Fibroblast of lung (primary cell): ENCODE data around the gene C1orf198. TPM values are rescaled to one million over a fixed set of nuclear protein-coding genes. Genes with fewer than 3 reads are reported as not detected.

Experiments used
- DNase-seq, 2 donors: peaks; one replicate each; pipeline versions ENCODE4 v3.0.0 to v3.0.0-alpha.2; 2010; ENCODE audit warnings: low read depth in 2 of 2
- H2AFZ ChIP-seq: 2 replicates; pipeline ENCODE4 v1.5.1; 2012; ENCODE audit warnings: low read length, control low read depth, inconsistent platforms
- H3K27ac ChIP-seq: 2 replicates; pipeline ENCODE4 v1.5.1; 2011; ENCODE audit warnings: low read length, control low read depth; ENCODE audit not compliant: insufficient read depth
- H3K27me3 ChIP-seq: 2 replicates; pipeline ENCODE4 v1.5.1; 2011; ENCODE audit warnings: mild to moderate bottlenecking, low read length; ENCODE audit not compliant: control insufficient read depth, insufficient read depth
- H3K36me3 ChIP-seq: 2 replicates; pipeline ENCODE4 v1.5.1; 2011; ENCODE audit warnings: low read length; ENCODE audit not compliant: control insufficient read depth, insufficient read depth
- H3K4me1 ChIP-seq: 2 replicates; pipeline ENCODE4 v1.5.1; 2011; ENCODE audit warnings: low read length; ENCODE audit not compliant: control insufficient read depth, insufficient read depth; ENCODE audit errors: extremely low read depth
- H3K4me2 ChIP-seq: 2 replicates; pipeline ENCODE4 v1.5.1; 2011; ENCODE audit warnings: low read length, control low read depth; ENCODE audit not compliant: insufficient read depth; ENCODE audit errors: extremely low read depth
- H3K4me3 ChIP-seq, 4 experiments: fragments of 200-600 bp in 1 of 4; sonication (generic) in 1 of 4; replicated peaks in 1 of 4; 2 replicates each; pipeline ENCODE4 v1.5.1; 2011 to 2016; ENCODE audit warnings: low read length in 4 of 4, low read depth in 3 of 4, mild to moderate bottlenecking in 3 of 4, control low read depth in 2 of 4, inconsistent platforms in 1 of 4, mixed read lengths in 1 of 4; ENCODE audit not compliant: insufficient read depth in 1 of 4; ENCODE audit errors: control extremely low read depth in 1 of 4
- H3K79me2 ChIP-seq: 2 replicates; pipeline ENCODE4 v1.5.1; 2012; ENCODE audit warnings: mild to moderate bottlenecking, low read length, inconsistent platforms; ENCODE audit not compliant: control insufficient read depth, insufficient read depth
- H3K9ac ChIP-seq: 2 replicates; pipeline ENCODE4 v1.5.1; 2011; ENCODE audit warnings: mild to moderate bottlenecking, low read length, control low read depth; ENCODE audit not compliant: insufficient read depth
- H3K9me3 ChIP-seq: 2 replicates; pipeline ENCODE4 v1.5.1; 2012; ENCODE audit warnings: low read depth, low read length; ENCODE audit not compliant: control insufficient read depth, insufficient read depth
- H4K20me1 ChIP-seq: 2 replicates; pipeline ENCODE4 v1.5.1; 2011; ENCODE audit warnings: low read length; ENCODE audit not compliant: control insufficient read depth, insufficient read depth; ENCODE audit errors: extremely low read depth
- CTCF ChIP-seq, 2 donors: IDR thresholded peaks in 1 of 2; conservative IDR thresholded peaks in 1 of 2; 1 replicate in 1 of 2; 2 replicates in 1 of 2; pipeline ENCODE4 v1.5.1; 2011 to 2012; ENCODE audit warnings: low read length in 2 of 2, control low read depth in 1 of 2, inconsistent platforms in 1 of 2, low read depth in 1 of 2, mild to moderate bottlenecking in 1 of 2
- EZH2 ChIP-seq: IDR thresholded peaks from 2 replicates; pipeline ENCODE4 v1.5.1; 2012; ENCODE audit warnings: low read length, control low read depth, mild to moderate bottlenecking; ENCODE audit errors: missing control alignments
- polyA plus RNA-seq, 2 donors: library from polyadenylated mRNA; depleted of rRNA in 1 of 2; stranded (reverse) in 1 of 2; unstranded in 1 of 2; fragments of >200 nt; gene quantifications; 2 replicates each; pipeline ENCODE4 v1.2.1, GENCODE V29; 2011 to 2012; ENCODE audit warnings: missing spikeins in 1 of 2
- total RNA-seq: library from RNA; depleted of rRNA; stranded (reverse); fragments of >200 nt; gene quantifications from 2 replicates; pipeline ENCODE4 v1.2.1, GENCODE V29; 2014

C1orf198 gene
- total and polyA plus RNA-seq, 2 donors (not counting 1 experiment from before 2014, with no cell fraction given), result 57.8 to 215 TPM

- no peaks in the 10 kb centered on the region for H3K27me3 ChIP-seq
- TF ChIP-seq EZH2 (no peak), CTCF (conservative IDR thresholded peaks at IDR 0.05 in 1 of 2, IDR thresholded peaks at IDR 0.05 in 1 of 2; ENCODE audit: low read depth in 1 of 2, low read length in 2 of 2) (no peak)
- H3K36me3 ChIP-seq, result no peaks in the 10 kb centered on the region
- H3K9ac ChIP-seq, result no peak overlapping the region
- H3K4me3 ChIP-seq, result no peak overlapping the region
- no peaks in the 10 kb centered on the region for H3K9me3 ChIP-seq
- no peak overlapping the region for H2AFZ ChIP-seq
- peak; percentile 38 to 53 for DNase-seq
- H3K4me1 ChIP-seq, result peaks cover 23% of the 10 kb centered on the region
- H4K20me1 ChIP-seq, result no peaks in the 10 kb centered on the region
- H3K79me2 ChIP-seq, result no peaks in the 10 kb centered on the region
- peak overlapping the region; percentile 52 for H3K27ac ChIP-seq
- H3K4me2 ChIP-seq, result peak overlapping the region; percentile 42
These were observed 43.8 kb downstream of the C1orf198 start for GRCh38 chr1:230824551-230824918.

GRCh38 chr1:230823931-230824381 is 44.4 kb downstream of the C1orf198 start:
- no peak overlapping the region for H3K4me2 ChIP-seq
- peaks cover 23% of the 10 kb centered on the region for H3K4me1 ChIP-seq
- H3K27me3 ChIP-seq, result no peaks in the 10 kb centered on the region
- no peak overlapping the region for H3K9ac ChIP-seq
- no peaks in the 10 kb centered on the region for H3K79me2 ChIP-seq
- no peaks in the 10 kb centered on the region for H3K36me3 ChIP-seq
- no peaks in the 10 kb centered on the region for H4K20me1 ChIP-seq
- TF ChIP-seq CTCF (conservative IDR thresholded peaks at IDR 0.05 in 1 of 2, IDR thresholded peaks at IDR 0.05 in 1 of 2; ENCODE audit: low read depth in 1 of 2, low read length in 2 of 2), result no peak
- TF ChIP-seq EZH2, result no peak
- no peak for DNase-seq
- H3K4me3 ChIP-seq, result no peak overlapping the region
- no peaks in the 10 kb centered on the region for H3K9me3 ChIP-seq
- no peak overlapping the region for H3K27ac ChIP-seq
- no peak overlapping the region for H2AFZ ChIP-seq

GRCh38 chr1:230823426-230823825 is 44.9 kb downstream of the C1orf198 start:
- no peak for DNase-seq

More at GRCh38 chr1:230823426-230823825, 44.9 kb downstream of the C1orf198 start:
- no peaks in the 10 kb centered on the region for H4K20me1 ChIP-seq
- H3K27ac ChIP-seq, result no peak overlapping the region
- H3K9ac ChIP-seq, result no peak overlapping the region
- peaks cover 23% of the 10 kb centered on the region for H3K4me1 ChIP-seq
- H3K4me3 ChIP-seq, result no peak overlapping the region
- no peaks in the 10 kb centered on the region for H3K27me3 ChIP-seq
- H2AFZ ChIP-seq, result no peak overlapping the region
- H3K79me2 ChIP-seq, result no peaks in the 10 kb centered on the region
- no peak overlapping the region for H3K4me2 ChIP-seq
- TF ChIP-seq EZH2 (no peak), CTCF (conservative IDR thresholded peaks at IDR 0.05 in 1 of 2, IDR thresholded peaks at IDR 0.05 in 1 of 2; ENCODE audit: low read depth in 1 of 2, low read length in 2 of 2) (no peak)
- no peaks in the 10 kb centered on the region for H3K9me3 ChIP-seq
- no peaks in the 10 kb centered on the region for H3K36me3 ChIP-seq
